Measurements from ENCODE around the gene RAB11A.
"Not testable (repeated sequence)": the region's sequence is repeated elsewhere in the genome, so short reads cannot be mapped to it uniquely, and the experiment has no call there.

DNA sequence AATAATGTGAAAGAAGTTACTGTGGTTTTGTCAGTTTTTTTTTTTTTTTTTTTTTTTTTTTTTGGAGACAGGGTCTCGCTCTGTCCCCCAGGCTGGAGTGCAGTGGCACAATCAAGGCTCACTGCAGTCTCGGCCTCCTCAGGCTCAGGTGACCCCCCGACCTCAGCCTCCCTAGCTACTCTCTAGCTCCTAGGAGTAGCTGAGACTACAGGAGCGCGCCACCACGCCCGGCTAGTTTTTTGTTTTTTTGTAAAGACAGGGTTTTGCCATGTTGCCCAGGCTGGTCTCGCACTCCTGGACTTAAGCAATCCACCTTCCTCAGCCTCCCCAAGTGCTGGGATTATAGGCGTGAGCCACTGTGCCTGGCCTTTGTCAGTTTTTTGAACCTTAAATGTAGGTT is 2.6 kb downstream of the RAB11A start:
- TF ChIP-seq, protein P1, sequence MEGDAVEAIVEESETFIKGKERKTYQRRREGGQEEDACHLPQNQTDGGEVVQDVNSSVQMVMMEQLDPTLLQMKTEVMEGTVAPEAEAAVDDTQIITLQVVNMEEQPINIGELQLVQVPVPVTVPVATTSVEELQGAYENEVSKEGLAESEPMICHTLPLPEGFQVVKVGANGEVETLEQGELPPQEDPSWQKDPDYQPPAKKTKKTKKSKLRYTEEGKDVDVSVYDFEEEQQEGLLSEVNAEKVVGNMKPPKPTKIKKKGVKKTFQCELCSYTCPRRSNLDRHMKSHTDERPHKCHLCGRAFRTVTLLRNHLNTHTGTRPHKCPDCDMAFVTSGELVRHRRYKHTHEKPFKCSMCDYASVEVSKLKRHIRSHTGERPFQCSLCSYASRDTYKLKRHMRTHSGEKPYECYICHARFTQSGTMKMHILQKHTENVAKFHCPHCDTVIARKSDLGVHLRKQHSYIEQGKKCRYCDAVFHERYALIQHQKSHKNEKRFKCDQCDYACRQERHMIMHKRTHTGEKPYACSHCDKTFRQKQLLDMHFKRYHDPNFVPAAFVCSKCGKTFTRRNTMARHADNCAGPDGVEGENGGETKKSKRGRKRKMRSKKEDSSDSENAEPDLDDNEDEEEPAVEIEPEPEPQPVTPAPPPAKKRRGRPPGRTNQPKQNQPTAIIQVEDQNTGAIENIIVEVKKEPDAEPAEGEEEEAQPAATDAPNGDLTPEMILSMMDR (IDR thresholded peaks at IDR 0.05) = not testable (repeated sequence)
- not testable (repeated sequence) for TF ChIP-seq POLR2A (IDR thresholded peaks at IDR 0.05)

All from Peyer's patch (tissue), 4 donors.